ENCODE measurements around the gene FAM107A.

- TF ChIP-seq ZBTB12 (CRISPR knock-in tag; IDR thresholded peaks at IDR 0.05) (no peak), RERE (CRISPR knock-in tag; IDR thresholded peaks at IDR 0.05; ENCODE audit: borderline replicate concordance) (no peak), THAP7 (CRISPR knock-in tag; IDR thresholded peaks at IDR 0.05) (no peak), GABPB1 (CRISPR knock-in tag; IDR thresholded peaks at IDR 0.05) (no peak), ARID1B (IDR thresholded peaks at IDR 0.05) (no peak), CREB1 (IDR thresholded peaks at IDR 0.05) (no peak), CREB1 (CRISPR knock-in tag; IDR thresholded peaks at IDR 0.05) (no peak), ELF1 (tag; IDR thresholded peaks at IDR 0.05) (no peak), MED1 (CRISPR knock-in tag; IDR thresholded peaks at IDR 0.05; ENCODE audit: borderline replicate concordance) (no peak), ZFP30 (CRISPR knock-in tag; IDR thresholded peaks at IDR 0.05; ENCODE audit: borderline replicate concordance) (no peak), CTCF (IDR thresholded peaks at IDR 0.05 in 2 of 3, conservative IDR thresholded peaks at IDR 0.05 in 1 of 3; ENCODE audit: insufficient read depth in 2 of 3, low read depth in 1 of 3, low read length in 3 of 3) (no peak), NFIC (IDR thresholded peaks at IDR 0.05) (no peak), POLR2B (IDR thresholded peaks at IDR 0.05; ENCODE audit: low read depth, partially characterized antibody) (no peak), FOXM1 (IDR thresholded peaks at IDR 0.05; ENCODE audit: low read depth) (no peak), FOXM1 (CRISPR knock-in tag; IDR thresholded peaks at IDR 0.05; ENCODE audit: low read depth) (no peak)
These were observed 24.2 kb downstream of the FAM107A start for GRCh38 chr3:58553003-58553402.
